ENCODE measurements around the gene MST1. TPM values are rescaled to one million over a fixed set of nuclear protein-coding genes. Genes with fewer than 3 reads are reported as not detected.
A peak's percentile ranks its signal among the peaks of the same experiment; 100 is the strongest.

Gene MST1
- total RNA-seq, 1 donor from 2014 or later: 23.7 TPM

DNA sequence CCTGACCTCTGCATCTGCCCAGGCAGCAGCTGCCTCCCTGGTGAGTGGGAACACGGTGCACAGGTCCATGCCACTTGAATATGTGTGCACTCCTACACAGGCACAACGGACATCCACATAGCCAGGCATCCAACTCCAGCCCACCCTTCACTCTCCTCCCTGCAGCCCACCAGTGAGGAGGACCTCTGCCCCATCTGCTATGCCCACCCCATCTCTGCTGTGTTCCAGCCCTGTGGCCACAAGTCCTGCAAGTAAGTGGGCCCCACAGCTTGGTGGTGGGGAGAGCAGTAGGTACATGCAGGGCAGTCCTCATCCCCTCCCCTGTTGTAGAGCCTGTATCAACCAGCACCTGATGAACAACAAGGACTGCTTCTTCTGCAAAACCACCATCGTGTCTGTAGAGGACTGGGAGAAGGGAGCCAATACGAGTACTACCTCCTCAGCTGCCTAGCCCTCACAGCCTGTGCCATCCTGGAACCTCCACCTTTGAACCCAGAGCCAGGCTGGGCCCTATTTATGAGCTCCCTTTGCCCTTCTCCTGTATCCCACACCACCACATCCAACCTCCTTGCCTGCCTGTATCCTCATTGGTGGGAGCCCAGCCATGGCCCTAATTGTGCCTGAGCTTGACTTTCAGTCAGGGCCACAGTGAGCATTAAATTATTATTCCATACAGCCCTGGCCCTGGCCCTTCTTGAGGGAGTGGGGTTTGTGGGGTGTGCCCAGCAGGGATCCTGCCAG is 31.8 kb upstream of the MST1 start:
- Histone ChIP-seq H3K27ac (no peak overlapping the region), H3K36me3 (peaks cover 20% of the 10 kb centered on the region), H3K4me3 (no peak overlapping the region), H3K27me3 (no peaks in the 10 kb centered on the region), H3K9me3 (no peaks in the 10 kb centered on the region), H3K4me1 (peaks cover 28% of the 10 kb centered on the region)
- intact Hi-C loops (cut with DNase I): no loop called here
- TF ChIP-seq, protein P1, sequence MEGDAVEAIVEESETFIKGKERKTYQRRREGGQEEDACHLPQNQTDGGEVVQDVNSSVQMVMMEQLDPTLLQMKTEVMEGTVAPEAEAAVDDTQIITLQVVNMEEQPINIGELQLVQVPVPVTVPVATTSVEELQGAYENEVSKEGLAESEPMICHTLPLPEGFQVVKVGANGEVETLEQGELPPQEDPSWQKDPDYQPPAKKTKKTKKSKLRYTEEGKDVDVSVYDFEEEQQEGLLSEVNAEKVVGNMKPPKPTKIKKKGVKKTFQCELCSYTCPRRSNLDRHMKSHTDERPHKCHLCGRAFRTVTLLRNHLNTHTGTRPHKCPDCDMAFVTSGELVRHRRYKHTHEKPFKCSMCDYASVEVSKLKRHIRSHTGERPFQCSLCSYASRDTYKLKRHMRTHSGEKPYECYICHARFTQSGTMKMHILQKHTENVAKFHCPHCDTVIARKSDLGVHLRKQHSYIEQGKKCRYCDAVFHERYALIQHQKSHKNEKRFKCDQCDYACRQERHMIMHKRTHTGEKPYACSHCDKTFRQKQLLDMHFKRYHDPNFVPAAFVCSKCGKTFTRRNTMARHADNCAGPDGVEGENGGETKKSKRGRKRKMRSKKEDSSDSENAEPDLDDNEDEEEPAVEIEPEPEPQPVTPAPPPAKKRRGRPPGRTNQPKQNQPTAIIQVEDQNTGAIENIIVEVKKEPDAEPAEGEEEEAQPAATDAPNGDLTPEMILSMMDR (IDR thresholded peaks at IDR 0.05): no peak
- DNase-seq (peak; percentile 39), ATAC-seq (no peak)

DNA sequence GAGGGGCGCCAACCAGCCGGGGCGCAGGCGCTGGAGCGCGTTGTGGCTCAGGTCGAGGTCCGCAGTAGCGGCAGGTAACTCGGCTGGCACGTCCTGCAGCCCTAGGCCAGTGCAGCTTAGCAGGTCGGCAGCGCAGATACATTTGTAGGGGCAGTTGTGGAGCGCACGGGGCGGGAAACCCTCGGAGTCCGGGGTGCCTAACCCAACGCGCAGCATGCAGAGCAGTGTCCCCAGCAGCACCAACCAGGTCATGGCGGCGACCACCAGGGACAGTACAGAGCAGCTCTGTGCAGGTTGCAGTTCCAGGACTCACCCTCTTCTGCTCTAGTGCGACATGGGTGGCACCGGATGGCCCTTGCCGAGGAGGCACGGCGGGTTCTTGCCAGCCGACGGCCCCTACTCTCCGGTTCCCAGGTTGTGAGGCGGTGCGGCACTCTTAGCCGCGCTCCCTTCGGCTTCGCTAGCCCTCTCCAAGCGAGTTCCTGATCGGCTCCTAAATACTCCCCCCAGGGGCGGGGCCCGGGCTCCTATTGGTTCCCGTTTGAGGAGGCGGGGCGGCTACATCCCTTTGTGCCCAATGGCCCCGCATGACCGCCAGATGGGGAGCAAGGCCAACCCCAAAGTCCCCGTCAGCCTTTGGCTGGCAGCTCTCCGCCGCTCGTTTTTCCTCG is 30.1 kb upstream of the MST1 start, which contains the start of gene AMIGO3:
AMIGO3 (minus strand) TSS at position 471 of the 671 bp plus-strand sequence; CDS start at position 252, 219 bp downstream.
- ATAC-seq (peak; percentile 79), DNase-seq (peak; percentile 98)
- Histone ChIP-seq H3K27ac (no peak within 1 kb of the TSS), H3K4me1 (peaks cover 23% of the 10 kb centered on the region), H3K36me3 (peaks cover 25% of the 10 kb centered on the region), H3K27me3 (no peaks in the 10 kb centered on the region), H3K9me3 (no peaks in the 10 kb centered on the region), H3K4me3 (peak within 1 kb of the TSS; percentile 65)
- intact Hi-C loops (cut with DNase I): no loop called here
- TF ChIP-seq, protein P1 (IDR thresholded peaks at IDR 0.05): peak; percentile 61

DNA sequence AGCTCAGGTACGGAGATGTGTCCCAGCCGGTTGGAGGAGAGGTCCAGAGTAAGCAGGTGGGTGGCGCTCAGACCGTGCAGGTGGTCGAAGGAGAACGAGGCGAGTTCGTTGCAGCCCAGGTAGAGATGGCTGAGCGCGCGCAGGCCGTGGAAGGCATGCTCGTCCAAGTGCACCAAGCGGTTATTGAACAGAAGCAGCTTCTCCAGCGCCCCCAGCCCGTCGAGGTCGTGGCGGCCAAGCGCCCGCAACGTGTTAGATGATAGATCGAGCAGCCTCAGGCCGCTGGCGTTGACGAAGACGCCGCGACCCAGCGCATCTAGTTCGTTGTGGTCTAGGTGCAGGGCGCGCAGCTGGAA is 29.6 kb upstream of the MST1 start:
- H3K9me3 ChIP-seq: no peaks in the 10 kb centered on the region
- ATAC-seq (no peak), DNase-seq (peak; percentile 74)
- H3K4me3 ChIP-seq: peak overlapping the region; percentile 65
- intact Hi-C loops (cut with DNase I): no loop called here
- H3K27me3 ChIP-seq: no peaks in the 10 kb centered on the region
- no peak overlapping the region for H3K27ac ChIP-seq
- TF ChIP-seq, protein P1 (IDR thresholded peaks at IDR 0.05): no peak
- peaks cover 25% of the 10 kb centered on the region for H3K36me3 ChIP-seq
- H3K4me1 ChIP-seq: peaks cover 22% of the 10 kb centered on the region

DNA sequence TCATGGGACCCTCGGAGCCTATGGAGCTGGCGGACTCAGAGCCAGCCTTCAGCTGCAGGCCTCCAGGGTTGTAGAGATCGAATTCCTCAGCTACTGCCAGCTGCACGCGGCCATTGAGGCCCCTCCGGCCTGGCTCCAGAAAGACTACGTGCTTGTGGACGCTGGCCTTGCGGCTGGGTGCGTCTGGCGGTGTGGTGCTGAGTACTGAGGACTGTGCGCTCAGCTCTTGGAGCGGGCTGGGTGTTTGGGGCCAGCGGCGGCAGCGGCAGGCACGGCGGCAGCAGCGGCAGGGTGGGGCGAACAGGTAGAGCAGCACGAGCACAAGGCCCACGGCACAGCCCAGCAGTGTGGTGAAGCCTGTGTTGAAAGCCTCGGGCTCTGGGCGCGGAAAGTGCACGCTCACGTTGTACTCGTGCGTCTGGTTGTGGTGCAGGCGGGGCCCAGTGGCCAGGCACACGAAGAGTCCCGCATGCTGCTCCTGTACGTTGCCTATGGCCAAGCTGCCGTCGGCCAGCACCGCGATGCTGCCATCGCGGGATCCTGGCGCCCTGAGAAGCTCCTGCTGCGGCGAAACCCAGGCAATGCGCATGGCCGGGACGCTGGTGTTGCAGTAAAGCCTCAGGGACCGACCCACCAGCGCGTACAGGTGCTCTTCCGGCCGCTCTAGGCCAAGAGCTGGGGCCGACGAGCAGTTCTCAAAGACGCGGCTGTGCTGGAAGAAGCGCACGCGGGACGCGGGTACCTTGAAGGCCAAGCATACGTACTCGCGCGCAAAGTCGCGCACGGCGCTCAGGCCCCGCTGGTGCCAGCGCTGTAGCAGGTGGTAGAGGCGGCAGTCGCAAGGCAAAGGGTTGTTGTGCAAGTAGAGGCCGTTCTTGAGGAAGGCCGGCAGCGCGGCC is 28.9 kb upstream of the MST1 start:
- peaks cover 25% of the 10 kb centered on the region for H3K36me3 ChIP-seq
- ATAC-seq: no peak
- peak overlapping the region; percentile 65 for H3K4me3 ChIP-seq
- H3K4me1 ChIP-seq: peaks cover 21% of the 10 kb centered on the region
- peak; percentile 73 for DNase-seq
- TF ChIP-seq, protein P1 (IDR thresholded peaks at IDR 0.05): no peak
- H3K27me3 ChIP-seq: no peaks in the 10 kb centered on the region
- no peaks in the 10 kb centered on the region for H3K9me3 ChIP-seq
- intact Hi-C loops (cut with DNase I): no loop called here
- H3K27ac ChIP-seq: no peak overlapping the region

DNA sequence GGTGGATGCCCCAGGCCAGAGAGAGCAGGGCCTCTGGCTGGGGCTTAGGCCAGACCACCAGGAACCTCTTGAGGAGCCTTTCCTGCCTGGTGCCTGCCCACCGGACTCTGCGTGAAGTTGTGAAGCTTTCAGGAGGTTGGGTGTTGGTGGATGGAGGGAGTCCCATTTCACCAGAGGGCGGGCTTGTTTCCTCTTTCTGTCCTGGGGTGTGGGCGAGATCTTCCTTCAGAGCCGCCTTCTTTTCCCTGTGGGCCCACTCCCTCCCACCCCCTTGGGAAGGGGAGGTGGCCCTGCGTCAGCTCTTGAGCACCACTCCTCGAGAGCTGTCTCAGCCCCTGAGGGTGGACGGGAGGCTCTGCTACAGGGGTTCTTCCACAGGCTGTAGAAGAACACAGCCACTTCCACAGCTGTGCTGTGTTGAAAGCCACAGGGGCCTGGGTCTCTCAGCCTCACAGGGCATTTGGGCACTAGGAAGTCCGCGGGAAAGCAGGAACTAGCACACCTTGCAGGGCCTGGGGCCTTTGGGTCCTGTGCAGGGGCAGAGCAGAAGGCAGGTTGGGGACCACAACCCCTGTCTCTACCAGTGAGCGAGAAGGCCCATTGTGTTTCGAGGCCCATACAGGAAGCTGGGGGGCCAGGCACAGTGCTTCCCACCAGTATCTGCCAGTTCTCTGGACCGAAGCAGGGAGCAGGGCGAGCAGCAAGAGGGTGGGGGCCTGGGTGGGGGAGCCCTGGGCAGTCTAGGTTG is 28.1 kb upstream of the MST1 start:
- H3K4me1 ChIP-seq: peaks cover 13% of the 10 kb centered on the region
- ATAC-seq (no peak), DNase-seq (peak; percentile 60)
- no peaks in the 10 kb centered on the region for H3K9me3 ChIP-seq
- peaks cover 27% of the 10 kb centered on the region for H3K36me3 ChIP-seq
- no peaks in the 10 kb centered on the region for H3K27me3 ChIP-seq
- TF ChIP-seq, protein P1 (IDR thresholded peaks at IDR 0.05): no peak
- no peak overlapping the region for H3K4me3 ChIP-seq
- intact Hi-C loops (cut with DNase I): no loop called here
- no peak overlapping the region for H3K27ac ChIP-seq

Data from upper lobe of right lung (tissue), 1 donor.